GM19397 (cell line): ENCODE data around the gene RNF181.
"Not testable (repeated sequence)": the region's sequence is repeated elsewhere in the genome, so short reads cannot be mapped to it uniquely, and the experiment has no call there.

ENCODE experiments used
- ATAC-seq: cut with Tn5 transposase; IDR thresholded peaks from one replicate; pipeline ENCODE4 v1.9.1; 2021; ENCODE audit warnings: mild to moderate bottlenecking, moderate library complexity; ENCODE audit not compliant: unreplicated experiment

RNF181 gene

GRCh38 chr2:85611705-85612587, 16.4 kb downstream of the RNF181 start, which contains the start of gene C2orf68:
Gene C2orf68, minus strand, starts transcription at chr2:85612066. Its CDS starts 82 bp downstream, at chr2:85611984.
- ATAC-seq = peak; percentile 71

GRCh38 chr2:85613717-85614515, 18.4 kb downstream of the RNF181 start:
- ATAC-seq = no peak

DNA sequence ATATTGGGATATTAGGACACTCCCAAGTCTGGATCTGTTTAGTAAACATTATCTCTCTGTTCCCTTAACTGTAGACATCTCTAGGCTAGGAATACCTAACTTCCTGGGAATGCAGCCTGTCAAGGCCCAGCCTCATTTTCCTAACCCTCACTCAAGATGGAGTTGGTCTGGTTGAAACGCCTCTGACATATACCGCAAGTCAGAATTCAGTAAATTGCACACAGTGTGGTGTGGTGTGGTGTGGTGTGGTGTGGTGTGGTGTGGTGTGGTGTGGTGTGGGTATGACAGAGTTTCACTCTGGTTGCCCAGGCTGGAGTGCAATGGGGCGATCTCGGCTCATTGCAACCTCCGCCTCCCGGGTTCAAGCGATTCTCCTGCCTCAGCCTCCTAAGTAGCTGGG, 19.2 kb downstream of the RNF181 start:
- ATAC-seq = not testable (repeated sequence)

DNA sequence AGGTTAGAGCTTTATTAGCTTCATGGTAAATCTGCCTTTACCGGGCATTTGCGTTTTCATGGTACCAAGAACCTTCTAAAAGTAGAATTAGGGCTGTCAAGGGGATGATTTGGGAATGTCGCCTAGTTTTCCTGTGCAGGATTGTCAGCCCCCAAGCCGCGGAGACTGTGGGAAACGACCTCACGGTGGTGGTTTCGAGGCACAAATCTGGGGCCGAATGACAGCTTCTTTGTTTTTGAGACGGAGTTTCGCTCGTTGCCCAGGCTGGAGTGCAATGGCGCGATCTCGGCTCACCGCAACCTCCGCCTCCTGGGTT, 19.8 kb downstream of the RNF181 start:
- no peak for ATAC-seq

- not testable (repeated sequence) for ATAC-seq
These were observed 22.2 kb downstream of the RNF181 start for GRCh38 chr2:85617723-85618122.

- no peak for ATAC-seq
These were observed 24.1 kb downstream of the RNF181 start for GRCh38 chr2:85619617-85620016.

DNA sequence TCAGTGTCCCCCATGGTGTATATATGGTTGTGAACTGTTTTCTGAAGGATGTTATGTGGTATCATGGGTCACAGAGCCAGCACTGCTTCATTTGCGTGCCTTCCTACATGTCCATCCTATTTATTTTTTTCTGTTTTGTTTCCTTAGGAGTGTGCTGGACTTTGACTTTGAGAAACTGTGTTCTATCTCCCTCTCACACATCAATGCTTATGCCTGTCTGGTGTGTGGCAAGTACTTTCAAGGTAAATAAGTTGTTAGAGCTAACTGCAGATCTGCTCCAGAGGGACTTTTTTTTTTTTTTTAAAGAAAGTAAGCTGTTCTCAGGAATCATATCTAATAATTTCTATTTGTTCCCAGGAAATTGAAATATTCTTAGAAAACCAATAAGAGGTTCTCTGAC, 25.8 kb downstream of the RNF181 start:
- no peak for ATAC-seq

DNA sequence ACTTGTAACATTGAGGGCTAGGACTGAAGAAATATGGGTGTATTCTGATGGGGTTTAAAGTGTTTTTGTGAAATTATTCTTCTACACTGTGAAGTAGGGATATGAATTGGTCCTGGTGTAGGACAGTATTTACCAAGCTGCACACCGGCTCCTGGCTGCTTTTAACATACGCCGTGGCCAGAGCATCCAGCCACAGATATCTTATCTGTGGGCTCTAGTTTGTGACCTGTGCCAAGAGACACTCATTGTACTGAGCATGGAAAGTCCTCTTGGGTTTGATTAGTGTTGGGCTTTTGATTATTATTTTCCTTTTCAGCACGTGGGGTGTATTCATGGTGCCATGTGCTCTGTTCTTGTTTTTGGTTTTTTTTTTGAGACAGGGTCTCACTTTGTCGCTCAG, 28.4 kb downstream of the RNF181 start:
- ATAC-seq = no peak

DNA sequence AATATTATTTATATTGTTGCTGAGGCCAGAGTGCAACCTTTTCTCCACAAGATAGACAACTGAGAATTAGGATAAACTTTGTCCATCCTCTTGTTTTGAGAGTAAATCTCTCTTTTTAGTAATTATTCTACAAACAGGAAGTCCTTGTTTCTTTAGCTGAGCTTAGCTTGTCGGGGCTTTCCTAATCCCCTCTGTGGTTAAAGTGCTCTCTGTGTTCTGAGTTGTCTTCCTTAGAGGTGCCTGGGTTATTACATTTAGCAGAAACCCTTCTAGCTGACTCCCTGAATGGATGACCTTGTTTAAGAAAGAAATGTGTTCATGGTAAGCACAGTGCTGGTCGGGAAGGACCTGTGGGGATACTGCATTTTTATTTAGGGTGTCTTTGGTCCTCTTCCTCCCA, 33.1 kb downstream of the RNF181 start:
- ATAC-seq = peak; percentile 61

DNA sequence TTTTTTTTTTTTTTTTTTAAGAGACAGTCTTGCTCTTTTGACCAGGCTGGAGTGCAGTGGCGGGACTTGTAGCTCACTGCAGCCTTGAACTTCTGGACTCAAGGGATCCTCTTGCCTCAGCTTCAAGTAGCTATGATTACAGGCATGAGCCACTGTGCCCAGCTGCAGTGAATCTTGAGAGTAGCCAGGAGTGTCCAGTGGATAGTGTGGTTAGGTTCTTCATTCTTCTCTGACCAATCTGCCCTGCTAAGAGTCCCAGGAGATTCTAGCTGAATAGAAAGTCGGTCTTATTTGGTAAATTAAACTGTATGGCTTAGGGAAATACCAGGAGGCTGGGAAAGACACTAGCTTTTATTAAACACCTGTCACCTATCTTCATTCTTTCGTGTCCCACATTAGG, 35.8 kb downstream of the RNF181 start:
- no peak for ATAC-seq

GRCh38 chr2:85635011-85635410, 39.5 kb downstream of the RNF181 start:
- ATAC-seq = no peak

DNA sequence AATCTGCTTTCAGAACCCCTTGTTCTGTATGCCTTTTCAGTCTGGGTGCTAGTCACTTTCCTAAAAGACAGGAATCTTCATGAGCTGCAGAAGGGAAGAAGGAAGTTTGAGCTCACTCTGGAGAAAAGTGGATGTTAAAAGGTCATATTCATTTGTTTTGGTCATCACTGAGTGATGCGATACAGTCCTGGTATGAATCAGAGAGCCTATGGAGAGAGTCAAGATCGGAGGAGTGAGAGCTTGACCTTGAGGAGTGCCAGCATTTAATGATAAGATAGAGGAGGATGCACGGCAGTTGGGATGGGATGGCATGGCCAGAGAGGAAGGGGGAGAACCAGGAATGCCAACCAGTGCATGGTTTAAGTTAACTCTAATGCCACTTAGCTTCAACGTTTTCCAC, 40.1 kb downstream of the RNF181 start:
- no peak for ATAC-seq

- no peak for ATAC-seq
These were observed 47.2 kb downstream of the RNF181 start for GRCh38 chr2:85642725-85643124.

DNA sequence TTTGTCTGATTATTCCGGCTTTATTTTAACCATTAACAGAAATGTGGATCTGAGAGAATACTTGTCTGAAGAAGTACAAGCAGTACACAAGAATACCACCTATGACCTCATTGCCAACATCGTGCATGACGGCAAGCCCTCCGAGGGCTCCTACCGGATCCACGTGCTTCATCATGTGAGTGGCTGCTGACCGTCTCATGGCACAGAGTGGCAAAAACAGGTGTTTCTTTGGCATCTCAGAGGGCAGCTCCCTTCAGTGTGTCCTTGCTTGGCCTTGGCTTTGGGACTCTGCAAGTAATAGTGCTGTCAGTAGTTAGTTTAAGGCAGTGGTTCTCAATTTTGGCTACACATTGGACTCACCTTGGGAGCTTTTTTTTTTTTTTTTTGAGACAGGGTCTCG, 49.4 kb downstream of the RNF181 start:
- ATAC-seq = no peak

DNA sequence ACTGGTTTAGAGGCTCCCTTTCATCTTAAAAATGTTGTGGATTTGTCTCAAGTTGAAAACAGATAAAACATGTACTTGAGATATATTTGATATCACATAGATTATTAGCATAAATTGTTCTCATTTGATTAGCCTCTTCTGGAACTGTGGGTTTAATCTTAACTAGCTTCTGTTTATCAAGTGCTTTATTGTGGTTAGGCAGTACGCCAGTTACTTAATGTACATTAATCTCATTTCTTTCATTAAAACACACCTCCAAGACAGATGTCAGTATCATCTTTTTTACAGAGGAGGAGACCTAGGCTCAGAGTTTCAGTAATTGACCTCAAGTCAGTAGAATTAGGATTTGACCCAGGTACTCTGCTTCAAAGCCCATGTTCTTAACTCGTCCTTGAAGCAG, 50.6 kb downstream of the RNF181 start:
- no peak for ATAC-seq
